ENCODE measurements around the gene MGST3. TPM values are rescaled to one million over a fixed set of nuclear protein-coding genes. Genes with fewer than 3 reads are reported as not detected.

MGST3 gene
- polyA plus RNA-seq, 1 donor (not counting 4 experiments of a cell fraction or from before 2014, with no cell fraction given), result 319 TPM

- H3K9me1 ChIP-seq (ENCODE audit: control insufficient read depth, extremely low read depth, insufficient read depth, low read length), result no peaks in the 10 kb centered on the region
- peaks cover 3 to 7% of the 10 kb centered on the region in 2 experiments for H3K36me3 ChIP-seq (ENCODE audit: control insufficient read depth in 2 of 2, extremely low read depth in 1 of 2, insufficient read depth in 2 of 2, low read length in 2 of 2)
- no peak overlapping the region for H3K27ac ChIP-seq (ENCODE audit: control insufficient read depth, insufficient read depth, low read length)
- H3K27me3 ChIP-seq (ENCODE audit: control insufficient read depth, extremely low read depth, insufficient read depth, low read length), result no peaks in the 10 kb centered on the region
- no peak overlapping the region for H3K4me2 ChIP-seq (ENCODE audit: control insufficient read depth, extremely low read depth, insufficient read depth, low read depth, low read length)
- H3K4me3 ChIP-seq (ENCODE audit: control insufficient read depth in 2 of 3, extremely low read depth in 1 of 3, insufficient read depth in 2 of 3, low read depth in 1 of 3, low read length in 3 of 3), result no peak overlapping the region
- dilution Hi-C loops (cut with MboI; ENCODE audit: extremely low pct_ligation_motif_present, low sequenced_read_pairs), result no loop called here
- H3K4me1 ChIP-seq (ENCODE audit: control insufficient read depth, extremely low read depth, insufficient read depth, low read length), result peaks cover 20% of the 10 kb centered on the region
- no peak for TF ChIP-seq EZH2 (IDR thresholded peaks at IDR 0.05; ENCODE audit: low read length)
- TF ChIP-seq, protein P1, sequence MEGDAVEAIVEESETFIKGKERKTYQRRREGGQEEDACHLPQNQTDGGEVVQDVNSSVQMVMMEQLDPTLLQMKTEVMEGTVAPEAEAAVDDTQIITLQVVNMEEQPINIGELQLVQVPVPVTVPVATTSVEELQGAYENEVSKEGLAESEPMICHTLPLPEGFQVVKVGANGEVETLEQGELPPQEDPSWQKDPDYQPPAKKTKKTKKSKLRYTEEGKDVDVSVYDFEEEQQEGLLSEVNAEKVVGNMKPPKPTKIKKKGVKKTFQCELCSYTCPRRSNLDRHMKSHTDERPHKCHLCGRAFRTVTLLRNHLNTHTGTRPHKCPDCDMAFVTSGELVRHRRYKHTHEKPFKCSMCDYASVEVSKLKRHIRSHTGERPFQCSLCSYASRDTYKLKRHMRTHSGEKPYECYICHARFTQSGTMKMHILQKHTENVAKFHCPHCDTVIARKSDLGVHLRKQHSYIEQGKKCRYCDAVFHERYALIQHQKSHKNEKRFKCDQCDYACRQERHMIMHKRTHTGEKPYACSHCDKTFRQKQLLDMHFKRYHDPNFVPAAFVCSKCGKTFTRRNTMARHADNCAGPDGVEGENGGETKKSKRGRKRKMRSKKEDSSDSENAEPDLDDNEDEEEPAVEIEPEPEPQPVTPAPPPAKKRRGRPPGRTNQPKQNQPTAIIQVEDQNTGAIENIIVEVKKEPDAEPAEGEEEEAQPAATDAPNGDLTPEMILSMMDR (optimal IDR thresholded peaks at IDR 0.05 in 1 of 3, IDR thresholded peaks at IDR 0.05 in 1 of 3, conservative IDR thresholded peaks at IDR 0.05 in 1 of 3; ENCODE audit: extremely low read depth in 1 of 3, insufficient read depth in 2 of 3, low read length in 3 of 3), result no peak
- H3K9me3 ChIP-seq (ENCODE audit: control insufficient read depth, low read depth, low read length), result no peaks in the 10 kb centered on the region
- H3K79me2 ChIP-seq (ENCODE audit: control insufficient read depth, insufficient read depth, low read length), result peaks cover 30% of the 10 kb centered on the region
- H4K20me1 ChIP-seq (ENCODE audit: control insufficient read depth, extremely low read depth, insufficient read depth, low read length), result no peaks in the 10 kb centered on the region
- H3K9ac ChIP-seq (ENCODE audit: control insufficient read depth, extremely low read depth, insufficient read depth, low read length), result no peak overlapping the region
- no peak overlapping the region for H2AFZ ChIP-seq (ENCODE audit: control insufficient read depth, low read length)
- DNase-seq (ENCODE audit: low read depth, low spot score) (no peak), FAIRE-seq (no peak)
Observed at GRCh38 chr1:165634154-165634921, 3.3 kb downstream of the MGST3 start.

DNA sequence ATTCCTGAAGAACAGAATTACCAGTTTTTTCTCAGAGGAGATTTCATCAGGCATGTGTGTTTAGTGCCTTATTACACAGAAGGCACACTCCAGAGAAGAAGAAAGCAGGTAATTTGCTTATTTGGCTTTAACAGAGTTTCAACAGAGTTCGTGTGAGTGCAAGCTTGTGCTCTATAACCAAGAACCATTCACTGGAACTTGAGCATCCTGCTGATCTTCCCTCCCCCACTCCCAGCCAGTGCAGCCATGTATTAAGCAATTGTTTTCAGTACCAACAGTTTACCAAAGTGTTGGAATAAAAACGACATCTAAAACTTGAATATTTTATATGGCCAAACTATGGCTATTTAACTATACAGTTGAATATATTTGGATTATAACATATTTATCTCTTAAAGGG, 4.3 kb downstream of the MGST3 start:
- H3K27me3 ChIP-seq (ENCODE audit: control insufficient read depth, extremely low read depth, insufficient read depth, low read length), result no peaks in the 10 kb centered on the region
- no peak overlapping the region for H2AFZ ChIP-seq (ENCODE audit: control insufficient read depth, low read length)
- no peaks in the 10 kb centered on the region for H3K9me1 ChIP-seq (ENCODE audit: control insufficient read depth, extremely low read depth, insufficient read depth, low read length)
- H3K4me1 ChIP-seq (ENCODE audit: control insufficient read depth, extremely low read depth, insufficient read depth, low read length), result peaks cover 20% of the 10 kb centered on the region
- H4K20me1 ChIP-seq (ENCODE audit: control insufficient read depth, extremely low read depth, insufficient read depth, low read length), result peaks cover 2% of the 10 kb centered on the region
- no peak for TF ChIP-seq EZH2 (IDR thresholded peaks at IDR 0.05; ENCODE audit: low read length)
- TF ChIP-seq, protein P1 (optimal IDR thresholded peaks at IDR 0.05 in 1 of 3, IDR thresholded peaks at IDR 0.05 in 1 of 3, conservative IDR thresholded peaks at IDR 0.05 in 1 of 3; ENCODE audit: extremely low read depth in 1 of 3, insufficient read depth in 2 of 3, low read length in 3 of 3), result no peak
- peaks cover 3 to 9% of the 10 kb centered on the region in 2 experiments for H3K36me3 ChIP-seq (ENCODE audit: control insufficient read depth in 2 of 2, extremely low read depth in 1 of 2, insufficient read depth in 2 of 2, low read length in 2 of 2)
- H3K79me2 ChIP-seq (ENCODE audit: control insufficient read depth, insufficient read depth, low read length), result peaks cover 32% of the 10 kb centered on the region
- FAIRE-seq (no peak), DNase-seq (ENCODE audit: low read depth, low spot score) (no peak)
- H3K9me3 ChIP-seq (ENCODE audit: control insufficient read depth, low read depth, low read length), result no peaks in the 10 kb centered on the region
- H3K4me3 ChIP-seq (ENCODE audit: control insufficient read depth in 2 of 3, extremely low read depth in 1 of 3, insufficient read depth in 2 of 3, low read depth in 1 of 3, low read length in 3 of 3), result no peak overlapping the region
- dilution Hi-C loops (cut with MboI; ENCODE audit: extremely low pct_ligation_motif_present, low sequenced_read_pairs), result no loop called here
- no peak overlapping the region for H3K27ac ChIP-seq (ENCODE audit: control insufficient read depth, insufficient read depth, low read length)
- no peak overlapping the region for H3K4me2 ChIP-seq (ENCODE audit: control insufficient read depth, extremely low read depth, insufficient read depth, low read depth, low read length)
- no peak overlapping the region for H3K9ac ChIP-seq (ENCODE audit: control insufficient read depth, extremely low read depth, insufficient read depth, low read length)

All from keratinocyte (primary cell).